ENCODE results near the gene ZBTB47.

Gene ZBTB47

GRCh38 chr3:42665050-42665878 is 11.8 kb downstream of the ZBTB47 start:
- DNase-seq (ENCODE audit: low read depth, low spot score): no peak

DNA sequence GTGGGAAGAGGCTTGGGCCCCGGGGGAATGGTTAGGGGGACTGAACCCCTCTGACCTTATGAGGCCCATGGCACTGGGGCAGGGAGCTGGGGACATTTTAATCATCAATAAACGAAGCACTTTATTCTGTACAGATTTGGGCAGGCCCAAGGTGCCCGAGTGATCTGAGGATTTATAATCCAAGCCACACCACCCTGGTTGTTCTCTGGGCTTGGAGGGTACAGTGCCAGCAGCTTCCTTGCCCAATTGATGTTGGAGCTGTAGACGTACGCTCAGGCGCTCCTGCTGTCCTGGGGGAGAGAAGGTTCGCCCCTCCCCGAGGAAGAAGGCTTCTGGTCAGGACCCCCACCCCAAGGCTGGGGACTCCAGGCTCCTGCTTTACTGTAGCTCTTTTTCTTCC is 12.5 kb downstream of the ZBTB47 start:
- DNase-seq (ENCODE audit: low read depth, low spot score): no peak

DNA sequence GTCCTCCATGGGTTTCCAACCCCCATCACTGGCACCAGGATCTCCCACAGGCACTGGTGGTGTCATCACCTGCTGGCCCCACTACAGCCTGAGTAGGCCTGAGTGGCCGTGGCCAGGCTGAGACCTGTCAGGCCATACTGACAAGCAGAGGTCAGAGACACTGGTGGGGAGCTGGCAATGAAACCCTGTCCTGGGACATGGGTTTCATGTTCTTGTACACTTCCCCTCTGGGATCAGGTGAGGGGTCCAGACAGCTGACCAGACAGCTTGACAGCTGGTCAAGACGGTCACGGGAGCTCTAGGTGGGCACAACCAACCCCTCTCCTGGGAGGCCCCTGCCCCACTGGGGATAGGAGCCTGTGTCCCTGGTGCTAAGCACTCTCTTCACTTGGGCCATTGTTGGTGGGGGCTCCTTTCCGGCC is 13.1 kb downstream of the ZBTB47 start:
- DNase-seq (ENCODE audit: low read depth, low spot score): no peak

- no peak for DNase-seq (ENCODE audit: low read depth, low spot score)
Measured at GRCh38 chr3:42667096-42667522, 13.6 kb downstream of the ZBTB47 start.

- DNase-seq (ENCODE audit: low read depth, low spot score): no peak
Measured at GRCh38 chr3:42667523-42668412, 14.3 kb downstream of the ZBTB47 start.

- no peak for DNase-seq (ENCODE audit: low read depth, low spot score)
Measured at GRCh38 chr3:42668413-42668760, 14.9 kb downstream of the ZBTB47 start.

- DNase-seq (ENCODE audit: low read depth, low spot score): no peak
Measured at GRCh38 chr3:42668793-42669217, 15.3 kb downstream of the ZBTB47 start.

DNA sequence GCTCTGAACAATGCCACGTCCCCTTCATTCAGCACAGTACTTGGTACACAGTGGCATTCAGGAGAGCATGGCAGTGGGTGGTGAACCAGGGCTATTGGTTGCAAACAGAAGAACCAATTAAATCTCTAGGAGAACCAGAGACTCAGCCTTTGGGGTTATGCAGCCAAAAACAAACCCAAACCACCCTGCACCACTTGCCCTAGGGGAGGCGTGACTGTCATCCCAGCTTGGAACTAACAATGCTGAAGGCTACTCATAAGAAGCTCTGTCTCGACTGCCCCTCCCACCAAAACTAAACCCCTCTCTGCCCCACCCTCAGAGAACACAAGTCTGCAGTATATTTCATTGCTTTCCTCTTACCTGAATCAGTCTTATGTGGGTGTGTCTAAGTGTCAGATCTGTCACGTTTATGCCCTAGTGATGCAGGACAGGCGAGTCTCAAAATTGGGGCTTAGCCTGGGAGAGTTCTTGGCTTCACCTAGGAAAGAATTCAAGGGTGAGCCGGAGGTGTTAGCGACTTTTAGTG is 16.6 kb downstream of the ZBTB47 start:
- DNase-seq (ENCODE audit: low read depth, low spot score): no peak

DNA sequence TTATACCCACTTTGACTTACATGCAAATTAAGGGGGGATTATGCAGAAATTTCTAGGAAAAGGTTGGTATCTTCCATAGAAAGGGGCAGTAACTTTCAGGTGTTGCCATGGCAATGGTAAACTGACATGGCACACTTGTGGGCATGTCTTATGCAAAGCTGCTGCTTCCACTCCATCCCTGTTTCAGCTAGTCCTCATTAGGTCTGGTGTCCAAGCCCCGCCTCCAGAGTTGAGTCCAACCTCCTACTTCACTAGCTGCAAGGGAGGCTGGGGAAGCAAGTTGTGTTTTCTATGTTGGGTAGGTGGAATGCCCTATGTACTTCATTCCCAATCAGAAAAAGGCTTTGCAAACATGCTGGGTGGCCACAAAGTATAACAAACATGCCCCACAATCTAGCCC is 17.2 kb downstream of the ZBTB47 start:
- no peak for DNase-seq (ENCODE audit: low read depth, low spot score)

GRCh38 chr3:42672515-42672914 is 19.0 kb downstream of the ZBTB47 start:
- no peak for DNase-seq (ENCODE audit: low read depth, low spot score)

GRCh38 chr3:42673082-42673481 is 19.6 kb downstream of the ZBTB47 start:
- no peak for DNase-seq (ENCODE audit: low read depth, low spot score)

DNA sequence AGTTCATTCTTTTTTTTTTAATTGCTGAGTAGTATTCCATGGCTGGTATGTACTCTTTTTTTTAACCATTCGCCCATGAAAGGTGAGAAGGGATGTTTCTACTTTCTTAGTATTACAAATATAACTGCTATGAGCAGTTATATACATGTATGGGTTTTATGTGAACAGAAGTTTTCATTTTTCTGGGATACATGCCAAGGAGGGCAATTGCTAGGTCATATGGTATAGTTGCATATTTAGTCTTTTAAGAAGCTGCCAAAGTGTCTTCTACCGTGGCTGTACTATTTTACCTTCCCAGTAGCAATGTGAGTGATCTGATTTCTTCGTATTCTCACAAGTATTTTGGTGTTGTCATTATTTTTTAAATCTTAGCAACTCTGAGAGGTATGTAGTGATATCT is 20.6 kb downstream of the ZBTB47 start:
- DNase-seq (ENCODE audit: low read depth, low spot score): no peak

DNA sequence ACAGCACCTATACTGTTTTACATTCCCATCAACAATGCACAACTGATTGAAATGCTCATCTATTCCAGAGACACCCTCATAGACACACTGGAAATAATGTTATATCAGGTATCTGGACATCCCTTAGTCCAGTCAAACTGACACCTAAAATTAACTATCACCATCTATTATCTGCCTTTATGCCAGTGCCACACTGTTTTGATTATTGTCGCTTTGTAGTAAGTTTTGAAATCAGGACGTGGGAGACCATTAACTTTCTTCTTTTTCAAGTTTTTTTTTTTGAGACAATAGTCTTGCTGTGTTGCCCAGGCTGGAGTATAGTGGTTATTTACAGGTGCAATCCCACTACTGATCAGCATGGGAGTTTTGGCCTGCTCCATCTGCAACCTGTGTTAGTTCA is 22.4 kb downstream of the ZBTB47 start:
- no peak for DNase-seq (ENCODE audit: low read depth, low spot score)

- DNase-seq (ENCODE audit: low read depth, low spot score): no peak
Measured at GRCh38 chr3:42678447-42678846, 24.9 kb downstream of the ZBTB47 start.

DNA sequence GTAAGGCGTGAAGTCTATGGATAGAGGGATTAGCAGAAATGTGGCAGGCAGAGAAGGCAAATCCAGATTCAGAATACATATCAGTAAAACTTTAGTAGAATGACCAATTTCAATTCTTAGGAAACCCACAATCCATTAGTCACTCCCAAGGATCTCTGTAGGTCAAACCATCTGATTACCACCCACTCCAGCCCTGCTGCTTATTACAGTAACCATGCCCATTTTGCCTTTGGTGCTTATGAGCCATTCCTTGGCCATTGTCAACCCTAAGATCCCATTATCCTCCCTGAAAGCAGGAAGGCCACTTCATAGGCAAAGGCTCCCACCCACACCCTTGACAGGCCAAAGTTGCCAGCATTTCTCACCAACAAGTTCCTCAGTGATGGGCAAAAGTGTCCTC is 26.8 kb downstream of the ZBTB47 start:
- DNase-seq (ENCODE audit: low read depth, low spot score): no peak

DNA sequence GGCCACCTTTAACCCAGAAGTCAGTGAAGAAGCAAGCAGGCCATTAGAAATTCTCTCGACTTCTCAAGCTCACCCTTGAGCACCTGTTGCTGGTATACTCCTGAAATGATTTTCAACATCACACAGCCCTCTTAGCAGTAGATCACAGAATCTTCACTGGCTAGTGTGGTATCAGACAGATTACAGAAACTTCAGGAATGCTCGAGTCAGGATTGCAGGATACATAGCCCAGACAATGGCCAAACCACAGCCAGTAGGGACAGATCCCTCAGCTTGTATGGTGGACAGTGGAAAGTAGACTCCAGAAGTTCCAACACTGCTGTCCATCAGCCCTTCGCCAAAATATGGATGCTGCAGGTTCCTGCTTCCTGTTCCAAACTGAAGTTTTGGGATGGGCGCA is 27.3 kb downstream of the ZBTB47 start:
- DNase-seq (ENCODE audit: low read depth, low spot score): no peak

- DNase-seq (ENCODE audit: low read depth, low spot score): no peak
Measured at GRCh38 chr3:42681361-42682038, 28.0 kb downstream of the ZBTB47 start.

GRCh38 chr3:42682301-42683070 is 29.0 kb downstream of the ZBTB47 start:
- DNase-seq (ENCODE audit: low read depth, low spot score): no peak

DNA sequence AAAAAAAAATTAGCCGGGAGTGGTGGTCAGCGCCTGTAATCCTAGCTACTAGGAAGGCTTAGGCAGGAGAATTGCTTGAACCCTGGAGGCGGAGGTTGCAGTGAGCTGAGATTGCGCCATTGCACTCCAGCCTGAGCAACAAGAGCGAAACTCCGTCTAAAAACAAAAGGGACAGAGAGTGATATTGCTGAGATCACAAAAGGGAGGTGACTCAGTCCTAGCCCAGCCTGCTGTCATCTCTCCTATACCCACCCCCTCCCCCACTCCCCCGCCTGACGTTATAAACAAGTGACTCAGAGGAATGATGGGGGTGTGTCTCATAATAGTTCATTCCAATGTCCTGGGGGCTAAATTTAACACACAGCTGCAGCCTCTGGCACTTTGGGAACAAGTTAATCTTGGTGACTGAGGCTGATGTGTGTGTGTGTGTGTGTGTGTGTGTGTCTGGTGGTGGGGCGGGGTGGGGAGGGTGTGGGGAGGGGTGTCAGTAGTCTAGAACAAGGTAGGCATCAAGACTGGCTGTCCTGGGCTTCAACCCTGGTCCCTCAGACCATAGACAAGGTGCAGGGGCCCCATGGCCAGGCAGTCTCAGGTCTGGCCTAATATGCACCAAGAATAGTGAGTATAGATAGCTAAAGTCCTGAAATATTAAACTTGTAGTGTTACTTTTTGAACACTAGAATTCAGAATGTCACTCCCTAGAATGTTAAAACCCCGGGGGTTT is 30.5 kb downstream of the ZBTB47 start:
- DNase-seq (ENCODE audit: low read depth, low spot score): no peak

DNA sequence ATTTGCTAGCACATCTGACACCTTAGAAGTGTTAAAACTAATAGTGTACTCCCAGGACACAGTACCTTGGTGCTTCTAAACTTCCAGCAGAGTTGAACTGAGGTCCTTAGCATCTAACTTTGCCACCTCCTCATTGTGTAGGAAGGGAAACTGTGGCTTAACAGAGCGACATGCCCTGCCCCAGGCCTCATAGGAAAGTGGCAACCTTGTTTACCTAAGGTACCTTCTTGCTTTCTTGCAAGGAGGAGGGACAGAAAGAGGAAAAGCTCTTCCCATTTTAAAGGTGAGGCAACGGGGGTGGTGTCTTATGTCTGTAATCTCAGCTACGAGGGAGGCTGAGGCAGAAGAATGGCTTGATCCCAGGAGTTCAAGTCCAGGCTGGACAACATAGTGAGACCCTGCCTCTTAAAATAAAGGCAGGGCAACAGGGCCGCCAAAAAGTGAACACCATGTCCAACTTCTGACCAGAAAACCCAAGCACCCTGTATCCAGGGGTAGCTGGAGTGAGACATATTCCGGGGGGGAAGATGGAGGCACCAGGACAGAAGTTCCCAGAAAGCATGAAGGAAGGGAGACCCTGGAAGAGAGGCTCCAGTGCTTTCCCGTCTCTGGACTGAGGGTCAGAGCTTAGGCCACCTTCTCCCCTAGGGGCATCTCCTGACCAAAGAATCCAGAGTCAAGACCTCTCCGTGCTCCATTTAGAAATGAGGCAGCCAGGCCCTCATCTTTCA is 31.3 kb downstream of the ZBTB47 start:
- DNase-seq (ENCODE audit: low read depth, low spot score): no peak

Data from activated naive CD8-positive, alpha-beta T cell treated with anti-CD3 and anti-CD28 coated beads, Interleukin-2, amount 50 U/mL, for 16 hours (primary cell).